WTC11 (cell line): ENCODE measurements around the gene RPS15. TPM values are rescaled to one million over a fixed set of nuclear protein-coding genes. Genes with fewer than 3 reads are reported as not detected.

ENCODE experiments used
- ATAC-seq: fragments of 200-7000 bp; cut with Tn5 transposase; 2 replicates; pipeline ENCODE4 v1.10.0; 2021; ENCODE audit warnings: mild to moderate bottlenecking, moderate library complexity
- CTCF ChIA-PET: fragments of 300-600 bp; sonication (Branson Sonifier 250); formaldehyde crosslinking; loops from one replicate; lab custom pipeline; 2021; ENCODE audit warnings: antibody characterized with exemption; lab: Charles Lee
- POLR2A ChIA-PET: fragments of 350-600 bp; sonication (Branson Sonifier 250); formaldehyde crosslinking; loops from one replicate; lab custom pipeline; 2021; ENCODE audit warnings: antibody characterized with exemption; lab: Charles Lee
- DNase-seq: peaks from one replicate; pipeline ENCODE4 v3.0.0; 2021; ENCODE audit warnings: low spot score
- H3K27ac Mint-ChIP-seq: 2 replicates; pipeline ENCODE4 v1.8.0; 2021; ENCODE audit warnings: mixed read lengths
- H3K27me3 Mint-ChIP-seq: 2 replicates; pipeline ENCODE4 v1.8.0; 2021; ENCODE audit warnings: low read depth, mild to moderate bottlenecking, moderate library complexity, mixed read lengths
- H3K36me3 Mint-ChIP-seq: 2 replicates; pipeline ENCODE4 v1.8.0; 2021; ENCODE audit warnings: mixed read lengths
- H3K4me1 Mint-ChIP-seq: 2 replicates; pipeline ENCODE4 v1.8.0; 2022; ENCODE audit warnings: mixed read lengths
- H3K4me3 Mint-ChIP-seq: 2 replicates; pipeline ENCODE4 v1.8.0; 2021; ENCODE audit warnings: mild to moderate bottlenecking, moderate library complexity, mixed read lengths
- H3K9me3 Mint-ChIP-seq: 2 replicates; pipeline ENCODE4 v1.8.0; 2021; ENCODE audit warnings: mixed read lengths
- ARID4B ChIP-seq: sonication (generic); formaldehyde crosslinking; IDR thresholded peaks from 2 replicates; pipeline ENCODE4 v1.8.0; 2023; ENCODE audit warnings: missing genetic modification reagents, mild to moderate bottlenecking, borderline replicate concordance
- ATF3 ChIP-seq: sonication (generic); formaldehyde crosslinking; conservative IDR thresholded peaks from 2 replicates; pipeline ENCODE4 v1.8.1; 2022; ENCODE audit warnings: mild to moderate bottlenecking, missing genetic modification reagents
- CREM ChIP-seq: sonication (generic); formaldehyde crosslinking; IDR thresholded peaks from 2 replicates; pipeline ENCODE4 v1.8.1; 2022; ENCODE audit warnings: mild to moderate bottlenecking, missing genetic modification reagents, moderate library complexity
- ELF4 ChIP-seq: sonication (generic); formaldehyde crosslinking; IDR thresholded peaks from 2 replicates; pipeline ENCODE4 v1.8.1; 2022; ENCODE audit warnings: low read depth, mild to moderate bottlenecking, moderate library complexity, missing genetic modification reagents
- EMX1 ChIP-seq: fragments of 250-450 bp; sonication (Bioruptor Pico); IDR thresholded peaks from 2 replicates; pipeline ENCODE4 v1.8.0; 2021; ENCODE audit warnings: mild to moderate bottlenecking
- ESRRA ChIP-seq: sonication (generic); formaldehyde crosslinking; IDR thresholded peaks from 2 replicates; pipeline ENCODE4 v1.8.1; 2022; ENCODE audit warnings: mild to moderate bottlenecking, missing genetic modification reagents, borderline replicate concordance
- JUN ChIP-seq: sonication (generic); formaldehyde crosslinking; IDR thresholded peaks from 2 replicates; pipeline ENCODE4 v1.8.0; 2023; ENCODE audit warnings: mild to moderate bottlenecking, missing genetic modification reagents
- KAT7 ChIP-seq: sonication (generic); formaldehyde crosslinking; IDR thresholded peaks from 2 replicates; pipeline ENCODE4 v1.8.1; 2023; ENCODE audit warnings: missing genetic modification reagents, mild to moderate bottlenecking, borderline replicate concordance
- MAX ChIP-seq: sonication (generic); formaldehyde crosslinking; IDR thresholded peaks from 2 replicates; pipeline ENCODE4 v1.8.0; 2022; ENCODE audit warnings: mild to moderate bottlenecking, missing genetic modification reagents
- MLX ChIP-seq: sonication (generic); formaldehyde crosslinking; IDR thresholded peaks from 2 replicates; pipeline ENCODE4 v1.8.1; 2023; ENCODE audit warnings: mild to moderate bottlenecking, missing genetic modification reagents, moderate library complexity
- NFYB ChIP-seq: sonication (generic); formaldehyde crosslinking; conservative IDR thresholded peaks from 2 replicates; pipeline ENCODE4 v1.8.0; 2022; ENCODE audit warnings: low read depth, missing genetic modification reagents
- NR1H2 ChIP-seq: sonication (generic); formaldehyde crosslinking; IDR thresholded peaks from 2 replicates; pipeline ENCODE4 v1.9.0; 2021; ENCODE audit warnings: mild to moderate bottlenecking, moderate library complexity, missing genetic modification reagents
- NR2C2 ChIP-seq: sonication (generic); formaldehyde crosslinking; IDR thresholded peaks from 2 replicates; pipeline ENCODE4 v1.8.0; 2022; ENCODE audit warnings: mild to moderate bottlenecking, missing genetic modification reagents
- OVOL2 ChIP-seq: fragments of 250-450 bp; sonication (Bioruptor Pico); IDR thresholded peaks from 2 replicates; pipeline ENCODE4 v1.9.0; 2021; ENCODE audit warnings: mild to moderate bottlenecking, borderline replicate concordance
- PRRX2 ChIP-seq: fragments of 250-450 bp; sonication (Bioruptor Pico); IDR thresholded peaks from 2 replicates; pipeline ENCODE4 v1.8.0; 2021; ENCODE audit warnings: mild to moderate bottlenecking
- TCF7 ChIP-seq: sonication (generic); formaldehyde crosslinking; IDR thresholded peaks from 2 replicates; pipeline ENCODE4 v1.8.0; 2022; ENCODE audit warnings: mild to moderate bottlenecking, low read depth, missing genetic modification reagents, moderate library complexity
- ZBTB21 ChIP-seq: sonication (generic); formaldehyde crosslinking; IDR thresholded peaks from 2 replicates; pipeline ENCODE4 v1.8.1; 2023; ENCODE audit warnings: mild to moderate bottlenecking, missing genetic modification reagents, borderline replicate concordance
- ZNF121 ChIP-seq: sonication (generic); formaldehyde crosslinking; IDR thresholded peaks from 2 replicates; pipeline ENCODE4 v1.8.0; 2023; ENCODE audit warnings: missing genetic modification reagents
- ZNF281 ChIP-seq: sonication (generic); formaldehyde crosslinking; IDR thresholded peaks from 2 replicates; pipeline ENCODE4 v1.8.0; 2023; ENCODE audit warnings: mild to moderate bottlenecking, missing genetic modification reagents
- ZNF423 ChIP-seq: fragments of 250-450 bp; sonication (Bioruptor Pico); IDR thresholded peaks from 2 replicates; pipeline ENCODE4 v2.1.2; 2022; ENCODE audit warnings: mild to moderate bottlenecking, moderate library complexity
- ZNF671 ChIP-seq: fragments of 250-450 bp; sonication (Bioruptor Pico); IDR thresholded peaks from 2 replicates; pipeline ENCODE4 v1.8.0; 2021; ENCODE audit warnings: mild to moderate bottlenecking
- total RNA-seq: library from RNA; stranded (reverse); gene quantifications from 3 replicates; pipeline ENCODE4 v1.2.3, GENCODE V29; 2021
- TF ChIP-seq, protein P1 (sequence below): fragments of 250-450 bp; sonication (Bioruptor Pico); IDR thresholded peaks from 2 replicates; pipeline ENCODE4 v1.8.0; 2021; ENCODE audit warnings: mild to moderate bottlenecking

The RPS15 gene
- total RNA-seq, 1 experiment from 2014 or later = 1,932 TPM

GRCh38 chr19:1417145-1417544 is 21.1 kb upstream of the RPS15 start (continued):
- no peak for TF ChIP-seq ARID4B (CRISPR knock-in tag)
- no peak for TF ChIP-seq MLX
- no peak for TF ChIP-seq EMX1
- no peak for TF ChIP-seq NR2C2 (CRISPR knock-in tag)
- TF ChIP-seq ESRRA (CRISPR knock-in tag) = no peak
- no peak for TF ChIP-seq ZBTB21 (CRISPR knock-in tag)
- TF ChIP-seq ATF3 (CRISPR knock-in tag) = no peak
- no peak for TF ChIP-seq ZNF281 (CRISPR knock-in tag)

GRCh38 chr19:1417681-1418495 is 20.3 kb upstream of the RPS15 start:
- ATAC-seq (no peak), DNase-seq (no peak)
- ChIA-PET POLR2A (no interaction called here), CTCF (interaction anchor here (1.4 kb wide), 1 partner anchor 27 kb away, joined by 3 read pairs; no protein-coding TSS in a partner anchor)
- Mint-ChIP-seq H3K27me3 (no peaks in the 10 kb centered on the region), H3K4me3 (no peak overlapping the region), H3K36me3 (peaks cover 49% of the 10 kb centered on the region), H3K9me3 (no peaks in the 10 kb centered on the region), H3K4me1 (peaks cover 45% of the 10 kb centered on the region), H3K27ac (peak overlapping the region; percentile 75)
- TF ChIP-seq JUN (CRISPR knock-in tag) (no peak), ZNF671 (CRISPR knock-in tag) (no peak), NR1H2 (CRISPR knock-in tag) (no peak), TCF7 (no peak), CREM (CRISPR knock-in tag) (no peak), MAX (CRISPR knock-in tag) (no peak), ZNF121 (CRISPR knock-in tag) (no peak), OVOL2 (CRISPR knock-in tag) (no peak), ZNF423 (CRISPR knock-in tag) (no peak), ELF4 (CRISPR knock-in tag) (no peak), PRRX2 (CRISPR knock-in tag) (no peak), NFYB (CRISPR knock-in tag) (no peak), KAT7 (CRISPR knock-in tag) (no peak), ATF3 (CRISPR knock-in tag) (no peak)
- TF ChIP-seq, protein P1, sequence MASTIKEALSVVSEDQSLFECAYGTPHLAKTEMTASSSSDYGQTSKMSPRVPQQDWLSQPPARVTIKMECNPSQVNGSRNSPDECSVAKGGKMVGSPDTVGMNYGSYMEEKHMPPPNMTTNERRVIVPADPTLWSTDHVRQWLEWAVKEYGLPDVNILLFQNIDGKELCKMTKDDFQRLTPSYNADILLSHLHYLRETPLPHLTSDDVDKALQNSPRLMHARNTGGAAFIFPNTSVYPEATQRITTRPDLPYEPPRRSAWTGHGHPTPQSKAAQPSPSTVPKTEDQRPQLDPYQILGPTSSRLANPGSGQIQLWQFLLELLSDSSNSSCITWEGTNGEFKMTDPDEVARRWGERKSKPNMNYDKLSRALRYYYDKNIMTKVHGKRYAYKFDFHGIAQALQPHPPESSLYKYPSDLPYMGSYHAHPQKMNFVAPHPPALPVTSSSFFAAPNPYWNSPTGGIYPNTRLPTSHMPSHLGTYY (CRISPR knock-in tag) = no peak
- TF ChIP-seq, all 79 proteins: peak for 0
